GM18861 (cell line): Measurements from ENCODE around the gene PRDM15.

Experiments
- ATAC-seq: cut with Tn5 transposase; IDR thresholded peaks from one replicate; pipeline ENCODE4 v1.9.1; 2021; ENCODE audit not compliant: unreplicated experiment

Gene PRDM15

GRCh38 chr21:41907496-41908258 lies 28.5 kb upstream of the PRDM15 start:
- no peak for ATAC-seq

- no peak for ATAC-seq
Measured at GRCh38 chr21:41906770-41907169, 27.6 kb upstream of the PRDM15 start.

- no peak for ATAC-seq
Measured at GRCh38 chr21:41903559-41904351, 24.6 kb upstream of the PRDM15 start.

GRCh38 chr21:41902946-41903345 lies 23.8 kb upstream of the PRDM15 start:
- ATAC-seq: no peak

- no peak for ATAC-seq
Measured at GRCh38 chr21:41901782-41902181, 22.6 kb upstream of the PRDM15 start.

GRCh38 chr21:41901099-41901498 lies 22.0 kb upstream of the PRDM15 start:
- no peak for ATAC-seq

GRCh38 chr21:41900401-41900800 lies 21.3 kb upstream of the PRDM15 start:
- no peak for ATAC-seq

GRCh38 chr21:41899426-41900202 lies 20.5 kb upstream of the PRDM15 start:
- no peak for ATAC-seq

- no peak for ATAC-seq
Measured at GRCh38 chr21:41898998-41899397, 19.9 kb upstream of the PRDM15 start.

GRCh38 chr21:41897700-41898099 lies 18.6 kb upstream of the PRDM15 start:
- ATAC-seq: no peak

GRCh38 chr21:41897047-41897669 lies 18.0 kb upstream of the PRDM15 start:
- no peak for ATAC-seq

- ATAC-seq: no peak
Measured at GRCh38 chr21:41895643-41896493, 16.7 kb upstream of the PRDM15 start.

- ATAC-seq: no peak
Measured at GRCh38 chr21:41894922-41895557, 15.9 kb upstream of the PRDM15 start.

- ATAC-seq: no peak
Measured at GRCh38 chr21:41894511-41894910, 15.4 kb upstream of the PRDM15 start.

- no peak for ATAC-seq
Measured at GRCh38 chr21:41892726-41893125, 13.6 kb upstream of the PRDM15 start.

GRCh38 chr21:41891132-41891531 lies 12.0 kb upstream of the PRDM15 start:
- no peak for ATAC-seq

- ATAC-seq: no peak
Measured at GRCh38 chr21:41890355-41890754, 11.2 kb upstream of the PRDM15 start.

- ATAC-seq: no peak
Measured at GRCh38 chr21:41888749-41889376, 9.7 kb upstream of the PRDM15 start.

GRCh38 chr21:41887667-41888066 lies 8.5 kb upstream of the PRDM15 start:
- no peak for ATAC-seq
